Skeletal muscle satellite cell (primary cell): ENCODE results near the gene SLC6A18.
"Not testable (repeated sequence)": the region's sequence is repeated elsewhere in the genome, so short reads cannot be mapped to it uniquely, and the experiment has no call there.

ENCODE experiments used
- H3K27me3 ChIP-seq: 2 replicates; pipeline ENCODE4 v1.7.0; 2013; ENCODE audit warnings: low read length; ENCODE audit not compliant: control insufficient read depth, insufficient read depth
- H3K36me3 ChIP-seq: 2 replicates; pipeline ENCODE4 v1.7.0; 2013; ENCODE audit warnings: mild to moderate bottlenecking, control low read depth, low read length; ENCODE audit not compliant: insufficient read depth
- H3K4me1 ChIP-seq: 2 replicates; pipeline ENCODE4 v1.7.0; 2013; ENCODE audit warnings: low read length; ENCODE audit not compliant: control insufficient read depth, insufficient read depth
- H3K4me2 ChIP-seq: 2 replicates; pipeline ENCODE4 v1.7.0; 2013; ENCODE audit warnings: mild to moderate bottlenecking, low read length
- H3K4me3 ChIP-seq: 2 replicates; pipeline ENCODE4 v1.7.0; 2013; ENCODE audit warnings: low read length
- H3K9ac ChIP-seq: 2 replicates; pipeline ENCODE4 v1.7.0; 2013; ENCODE audit warnings: mild to moderate bottlenecking, low read depth, low read length, moderate library complexity
- H3K9me3 ChIP-seq: replicated peaks from 2 replicates; pipeline ENCODE4 v1.7.0; 2013; ENCODE audit warnings: mild to moderate bottlenecking, control low read depth, low read length

SLC6A18 gene

GRCh38 chr5:1266791-1267190 lies 41.6 kb downstream of the SLC6A18 start:
- no peaks in the 10 kb centered on the region for H3K27me3 ChIP-seq
- no peaks in the 10 kb centered on the region for H3K4me1 ChIP-seq
- H3K4me3 ChIP-seq = no peak overlapping the region
- peaks cover 9% of the 10 kb centered on the region for H3K9me3 ChIP-seq
- H3K9ac ChIP-seq = no peak overlapping the region
- H3K36me3 ChIP-seq = no peaks in the 10 kb centered on the region
- H3K4me2 ChIP-seq = no peak overlapping the region

GRCh38 chr5:1267464-1267863 lies 42.3 kb downstream of the SLC6A18 start:
- H3K4me2 ChIP-seq, H3K27me3 ChIP-seq, H3K9ac ChIP-seq, H3K4me1 ChIP-seq, H3K36me3 ChIP-seq, H3K4me3 ChIP-seq: not testable (repeated sequence)
- H3K9me3 ChIP-seq = peaks cover 13% of the 10 kb centered on the region

- no peak overlapping the region for H3K4me2 ChIP-seq
- H3K9me3 ChIP-seq = peaks cover 7% of the 10 kb centered on the region
- no peaks in the 10 kb centered on the region for H3K36me3 ChIP-seq
These were observed 42.9 kb downstream of the SLC6A18 start for GRCh38 chr5:1268056-1268455.

GRCh38 chr5:1268666-1269065 lies 43.5 kb downstream of the SLC6A18 start:
- no peaks in the 10 kb centered on the region for H3K36me3 ChIP-seq

More at GRCh38 chr5:1268056-1268455, 42.9 kb downstream of the SLC6A18 start:
- no peaks in the 10 kb centered on the region for H3K27me3 ChIP-seq
- H3K9ac ChIP-seq = no peak overlapping the region
- H3K4me1 ChIP-seq = no peaks in the 10 kb centered on the region
- no peak overlapping the region for H3K4me3 ChIP-seq

GRCh38 chr5:1270426-1270825 lies 45.2 kb downstream of the SLC6A18 start:
- Histone ChIP-seq H3K9ac (no peak overlapping the region), H3K4me3 (no peak overlapping the region), H3K4me1 (no peaks in the 10 kb centered on the region), H3K9me3 (peaks cover 4% of the 10 kb centered on the region), H3K27me3 (no peaks in the 10 kb centered on the region), H3K4me2 (no peak overlapping the region), H3K36me3 (no peaks in the 10 kb centered on the region)

More at GRCh38 chr5:1268666-1269065, 43.5 kb downstream of the SLC6A18 start:
- no peak overlapping the region for H3K9ac ChIP-seq
- H3K9me3 ChIP-seq = peaks cover 6% of the 10 kb centered on the region
- H3K4me1 ChIP-seq = no peaks in the 10 kb centered on the region
- no peak overlapping the region for H3K4me3 ChIP-seq
- no peaks in the 10 kb centered on the region for H3K27me3 ChIP-seq
- no peak overlapping the region for H3K4me2 ChIP-seq

- no peak overlapping the region for H3K4me2 ChIP-seq
- no peaks in the 10 kb centered on the region for H3K27me3 ChIP-seq
- no peak overlapping the region for H3K4me3 ChIP-seq
- no peak overlapping the region for H3K9ac ChIP-seq
- no peaks in the 10 kb centered on the region for H3K36me3 ChIP-seq
- H3K9me3 ChIP-seq = peaks cover 4% of the 10 kb centered on the region
- no peaks in the 10 kb centered on the region for H3K4me1 ChIP-seq
These were observed 46.0 kb downstream of the SLC6A18 start for GRCh38 chr5:1270933-1271914.

- Histone ChIP-seq H3K9me3 (peaks cover 4% of the 10 kb centered on the region), H3K9ac (no peak overlapping the region), H3K4me1 (no peaks in the 10 kb centered on the region), H3K36me3 (no peaks in the 10 kb centered on the region), H3K27me3 (no peaks in the 10 kb centered on the region), H3K4me3 (no peak overlapping the region), H3K4me2 (no peak overlapping the region)
These were observed 47.0 kb downstream of the SLC6A18 start for GRCh38 chr5:1272201-1272600.

- Histone ChIP-seq H3K9ac (no peak overlapping the region), H3K4me1 (no peaks in the 10 kb centered on the region), H3K4me2 (no peak overlapping the region), H3K27me3 (no peaks in the 10 kb centered on the region), H3K9me3 (peaks cover 4% of the 10 kb centered on the region), H3K36me3 (no peaks in the 10 kb centered on the region), H3K4me3 (no peak overlapping the region)
These were observed 48.6 kb downstream of the SLC6A18 start for GRCh38 chr5:1273745-1274144.

- H3K36me3 ChIP-seq = no peaks in the 10 kb centered on the region
- no peak overlapping the region for H3K9ac ChIP-seq
- H3K27me3 ChIP-seq = no peaks in the 10 kb centered on the region
- no peak overlapping the region for H3K4me3 ChIP-seq
- H3K4me1 ChIP-seq = no peaks in the 10 kb centered on the region
- H3K9me3 ChIP-seq = peaks cover 4% of the 10 kb centered on the region
- H3K4me2 ChIP-seq = no peak overlapping the region
These were observed 49.3 kb downstream of the SLC6A18 start for GRCh38 chr5:1274471-1274870.

- not testable (repeated sequence) for H3K9me3 ChIP-seq, H3K9ac ChIP-seq, H3K27me3 ChIP-seq, H3K4me1 ChIP-seq, H3K4me3 ChIP-seq, H3K4me2 ChIP-seq, H3K36me3 ChIP-seq
These were observed 50.5 kb downstream of the SLC6A18 start for GRCh38 chr5:1275397-1276391.

GRCh38 chr5:1276930-1277329 lies 51.7 kb downstream of the SLC6A18 start:
- Histone ChIP-seq H3K4me3 (no peak overlapping the region), H3K27me3 (no peaks in the 10 kb centered on the region), H3K4me2 (no peak overlapping the region), H3K9me3 (peaks cover 3% of the 10 kb centered on the region), H3K9ac (no peak overlapping the region), H3K36me3 (no peaks in the 10 kb centered on the region), H3K4me1 (no peaks in the 10 kb centered on the region)
